Measurements from ENCODE around the gene MYO7B.

DNA sequence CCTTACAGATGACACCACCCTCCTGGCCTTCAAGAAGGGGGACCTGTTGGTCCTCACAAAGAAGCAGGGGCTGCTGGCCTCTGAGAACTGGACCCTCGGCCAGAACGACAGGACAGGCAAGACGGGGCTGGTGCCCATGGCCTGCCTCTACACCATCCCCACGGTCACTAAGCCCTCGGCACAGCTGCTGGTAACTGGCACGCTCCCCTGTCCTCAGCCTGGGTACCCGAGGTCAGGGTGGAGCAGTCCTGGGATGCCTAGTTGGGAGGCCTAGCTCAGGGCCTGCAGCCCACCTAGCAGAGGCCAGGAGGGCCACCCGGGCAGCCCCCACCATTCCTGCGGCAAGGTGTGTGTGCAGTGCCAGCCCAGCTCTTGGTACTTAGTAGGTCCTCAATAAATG is 94.2 kb downstream of the MYO7B start:
- TF ChIP-seq, protein P1, sequence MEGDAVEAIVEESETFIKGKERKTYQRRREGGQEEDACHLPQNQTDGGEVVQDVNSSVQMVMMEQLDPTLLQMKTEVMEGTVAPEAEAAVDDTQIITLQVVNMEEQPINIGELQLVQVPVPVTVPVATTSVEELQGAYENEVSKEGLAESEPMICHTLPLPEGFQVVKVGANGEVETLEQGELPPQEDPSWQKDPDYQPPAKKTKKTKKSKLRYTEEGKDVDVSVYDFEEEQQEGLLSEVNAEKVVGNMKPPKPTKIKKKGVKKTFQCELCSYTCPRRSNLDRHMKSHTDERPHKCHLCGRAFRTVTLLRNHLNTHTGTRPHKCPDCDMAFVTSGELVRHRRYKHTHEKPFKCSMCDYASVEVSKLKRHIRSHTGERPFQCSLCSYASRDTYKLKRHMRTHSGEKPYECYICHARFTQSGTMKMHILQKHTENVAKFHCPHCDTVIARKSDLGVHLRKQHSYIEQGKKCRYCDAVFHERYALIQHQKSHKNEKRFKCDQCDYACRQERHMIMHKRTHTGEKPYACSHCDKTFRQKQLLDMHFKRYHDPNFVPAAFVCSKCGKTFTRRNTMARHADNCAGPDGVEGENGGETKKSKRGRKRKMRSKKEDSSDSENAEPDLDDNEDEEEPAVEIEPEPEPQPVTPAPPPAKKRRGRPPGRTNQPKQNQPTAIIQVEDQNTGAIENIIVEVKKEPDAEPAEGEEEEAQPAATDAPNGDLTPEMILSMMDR (IDR thresholded peaks at IDR 0.05) = no peak
- TF ChIP-seq POLR2A (IDR thresholded peaks at IDR 0.05; ENCODE audit: low read length) (no peak), RARB (CRISPR knock-in tag; IDR thresholded peaks at IDR 0.05) (no peak), KDM1A (IDR thresholded peaks at IDR 0.05; ENCODE audit: low read depth) (no peak), JUN (IDR thresholded peaks at IDR 0.05) (no peak), RFX5 (IDR thresholded peaks at IDR 0.05) (no peak), GATA3 (IDR thresholded peaks at IDR 0.05; ENCODE audit: borderline replicate concordance) (no peak), EP300 (IDR thresholded peaks at IDR 0.05) (no peak), SMC3 (IDR thresholded peaks at IDR 0.05) (no peak), RAD21 (conservative IDR thresholded peaks at IDR 0.05 in 1 of 2, IDR thresholded peaks at IDR 0.05 in 1 of 2) (no peak)
- TF ChIP-seq, protein P2, sequence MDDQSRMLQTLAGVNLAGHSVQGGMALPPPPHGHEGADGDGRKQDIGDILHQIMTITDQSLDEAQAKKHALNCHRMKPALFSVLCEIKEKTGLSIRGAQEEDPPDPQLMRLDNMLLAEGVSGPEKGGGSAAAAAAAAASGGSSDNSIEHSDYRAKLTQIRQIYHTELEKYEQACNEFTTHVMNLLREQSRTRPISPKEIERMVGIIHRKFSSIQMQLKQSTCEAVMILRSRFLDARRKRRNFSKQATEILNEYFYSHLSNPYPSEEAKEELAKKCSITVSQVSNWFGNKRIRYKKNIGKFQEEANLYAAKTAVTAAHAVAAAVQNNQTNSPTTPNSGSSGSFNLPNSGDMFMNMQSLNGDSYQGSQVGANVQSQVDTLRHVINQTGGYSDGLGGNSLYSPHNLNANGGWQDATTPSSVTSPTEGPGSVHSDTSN (IDR thresholded peaks at IDR 0.05) = no peak
- TF ChIP-seq, protein P3, sequence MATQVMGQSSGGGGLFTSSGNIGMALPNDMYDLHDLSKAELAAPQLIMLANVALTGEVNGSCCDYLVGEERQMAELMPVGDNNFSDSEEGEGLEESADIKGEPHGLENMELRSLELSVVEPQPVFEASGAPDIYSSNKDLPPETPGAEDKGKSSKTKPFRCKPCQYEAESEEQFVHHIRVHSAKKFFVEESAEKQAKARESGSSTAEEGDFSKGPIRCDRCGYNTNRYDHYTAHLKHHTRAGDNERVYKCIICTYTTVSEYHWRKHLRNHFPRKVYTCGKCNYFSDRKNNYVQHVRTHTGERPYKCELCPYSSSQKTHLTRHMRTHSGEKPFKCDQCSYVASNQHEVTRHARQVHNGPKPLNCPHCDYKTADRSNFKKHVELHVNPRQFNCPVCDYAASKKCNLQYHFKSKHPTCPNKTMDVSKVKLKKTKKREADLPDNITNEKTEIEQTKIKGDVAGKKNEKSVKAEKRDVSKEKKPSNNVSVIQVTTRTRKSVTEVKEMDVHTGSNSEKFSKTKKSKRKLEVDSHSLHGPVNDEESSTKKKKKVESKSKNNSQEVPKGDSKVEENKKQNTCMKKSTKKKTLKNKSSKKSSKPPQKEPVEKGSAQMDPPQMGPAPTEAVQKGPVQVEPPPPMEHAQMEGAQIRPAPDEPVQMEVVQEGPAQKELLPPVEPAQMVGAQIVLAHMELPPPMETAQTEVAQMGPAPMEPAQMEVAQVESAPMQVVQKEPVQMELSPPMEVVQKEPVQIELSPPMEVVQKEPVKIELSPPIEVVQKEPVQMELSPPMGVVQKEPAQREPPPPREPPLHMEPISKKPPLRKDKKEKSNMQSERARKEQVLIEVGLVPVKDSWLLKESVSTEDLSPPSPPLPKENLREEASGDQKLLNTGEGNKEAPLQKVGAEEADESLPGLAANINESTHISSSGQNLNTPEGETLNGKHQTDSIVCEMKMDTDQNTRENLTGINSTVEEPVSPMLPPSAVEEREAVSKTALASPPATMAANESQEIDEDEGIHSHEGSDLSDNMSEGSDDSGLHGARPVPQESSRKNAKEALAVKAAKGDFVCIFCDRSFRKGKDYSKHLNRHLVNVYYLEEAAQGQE (IDR thresholded peaks at IDR 0.05) = no peak
- TF ChIP-seq, protein P4, sequence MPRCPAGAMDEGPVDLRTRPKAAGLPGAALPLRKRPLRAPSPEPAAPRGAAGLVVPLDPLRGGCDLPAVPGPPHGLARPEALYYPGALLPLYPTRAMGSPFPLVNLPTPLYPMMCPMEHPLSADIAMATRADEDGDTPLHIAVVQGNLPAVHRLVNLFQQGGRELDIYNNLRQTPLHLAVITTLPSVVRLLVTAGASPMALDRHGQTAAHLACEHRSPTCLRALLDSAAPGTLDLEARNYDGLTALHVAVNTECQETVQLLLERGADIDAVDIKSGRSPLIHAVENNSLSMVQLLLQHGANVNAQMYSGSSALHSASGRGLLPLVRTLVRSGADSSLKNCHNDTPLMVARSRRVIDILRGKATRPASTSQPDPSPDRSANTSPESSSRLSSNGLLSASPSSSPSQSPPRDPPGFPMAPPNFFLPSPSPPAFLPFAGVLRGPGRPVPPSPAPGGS (IDR thresholded peaks at IDR 0.05) = no peak

Data from A549 (cell line).